GM10847 (cell line): ENCODE measurements around the gene PDE6B.

Source experiments
- POLR2A ChIP-seq: IDR thresholded peaks from 2 replicates; pipeline ENCODE4 v1.6.1; 2011; ENCODE audit not compliant: insufficient read length; ENCODE audit errors: extremely low read depth

PDE6B gene

GRCh38 chr4:679104-679481 is 53.7 kb downstream of the PDE6B start:
- no peak for TF ChIP-seq POLR2A

GRCh38 chr4:679629-680028 is 54.3 kb downstream of the PDE6B start:
- no peak for TF ChIP-seq POLR2A

DNA sequence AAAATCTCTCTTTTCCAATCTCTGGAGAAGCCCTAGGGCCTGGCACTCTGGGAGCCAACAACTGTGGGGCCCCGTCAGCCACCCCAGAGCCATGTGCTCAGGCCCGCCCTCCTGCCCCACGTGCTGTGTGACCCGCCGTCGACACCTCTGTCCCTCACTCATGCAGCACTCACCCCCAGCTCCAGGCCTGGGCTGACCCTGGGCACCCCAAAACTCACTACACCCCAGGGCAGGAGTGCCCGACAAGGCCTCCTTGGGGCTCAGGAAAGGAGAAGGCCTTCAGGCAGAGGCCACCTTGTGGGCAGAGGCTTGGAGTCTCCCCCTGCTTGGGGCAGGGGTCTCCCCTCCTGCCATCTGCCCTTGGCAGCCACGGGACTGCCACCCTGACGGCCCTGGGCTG is 54.7 kb downstream of the PDE6B start:
- TF ChIP-seq POLR2A, result no peak

DNA sequence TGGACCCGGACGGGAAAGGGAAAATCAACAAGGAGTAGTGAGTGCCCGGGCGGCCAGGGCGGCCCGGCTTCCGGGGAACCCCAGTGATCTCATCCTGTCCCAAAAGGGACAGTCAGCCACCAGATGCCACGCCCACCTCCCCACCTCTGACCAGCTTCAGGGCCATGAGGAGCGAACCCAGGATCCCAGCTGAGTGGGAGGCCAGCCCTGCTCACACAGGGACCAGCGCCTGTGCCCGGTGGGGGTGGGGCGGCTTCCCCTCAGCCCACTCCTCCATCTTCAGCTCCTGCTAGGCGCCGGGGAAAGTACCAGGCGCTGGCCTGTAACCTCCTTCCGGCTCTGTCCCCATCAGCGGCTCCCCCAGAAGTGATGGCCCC is 55.2 kb downstream of the PDE6B start:
- no peak for TF ChIP-seq POLR2A

- no peak for TF ChIP-seq POLR2A
These were observed 55.7 kb downstream of the PDE6B start for GRCh38 chr4:680928-681645.

GRCh38 chr4:681736-682451 is 56.5 kb downstream of the PDE6B start:
- no peak for TF ChIP-seq POLR2A

GRCh38 chr4:682490-683172 is 57.3 kb downstream of the PDE6B start:
- no peak for TF ChIP-seq POLR2A

- TF ChIP-seq POLR2A, result no peak
These were observed 58.0 kb downstream of the PDE6B start for GRCh38 chr4:683247-683897.

GRCh38 chr4:683982-684622 is 58.7 kb downstream of the PDE6B start:
- TF ChIP-seq POLR2A, result no peak

GRCh38 chr4:684623-685327 is 59.4 kb downstream of the PDE6B start:
- no peak for TF ChIP-seq POLR2A

- no peak for TF ChIP-seq POLR2A
These were observed 60.5 kb downstream of the PDE6B start for GRCh38 chr4:685679-686412.

GRCh38 chr4:686413-687040 is 61.2 kb downstream of the PDE6B start:
- no peak for TF ChIP-seq POLR2A
